HFFc6 (cell line): ENCODE measurements around the gene IMMP2L. TPM values are rescaled to one million over a fixed set of nuclear protein-coding genes. Genes with fewer than 3 reads are reported as not detected.
"Not testable (repeated sequence)": the region's sequence is repeated elsewhere in the genome, so short reads cannot be mapped to it uniquely, and the experiment has no call there.

Experiments used
- DNase-seq: peaks from one replicate; pipeline ENCODE4 v3.0.0-alpha.2; 2018
- H3K27ac Mint-ChIP-seq: 2 replicates; pipeline ENCODE4 v1.8.0; 2020; ENCODE audit warnings: mild to moderate bottlenecking, mixed read lengths
- H3K27me3 Mint-ChIP-seq: 2 replicates; pipeline ENCODE4 v1.8.0; 2021; ENCODE audit warnings: mild to moderate bottlenecking, moderate library complexity, mixed read lengths; ENCODE audit not compliant: insufficient read depth
- H3K36me3 Mint-ChIP-seq: 2 replicates; pipeline ENCODE4 v1.8.0; 2021; ENCODE audit warnings: low read depth, mixed read lengths
- H3K4me1 Mint-ChIP-seq: 2 replicates; pipeline ENCODE4 v1.8.0; 2020; ENCODE audit warnings: low read depth, mixed read lengths
- H3K4me3 Mint-ChIP-seq: 2 replicates; pipeline ENCODE4 v1.8.0; 2020; ENCODE audit warnings: mild to moderate bottlenecking, moderate library complexity, mixed read lengths
- H3K9me3 Mint-ChIP-seq: 2 replicates; pipeline ENCODE4 v1.8.0; 2020; ENCODE audit warnings: mild to moderate bottlenecking, mixed read lengths
- CTCF ChIP-seq: fragments of 200-600 bp; sonication (generic); IDR thresholded peaks from 2 replicates; pipeline ENCODE4 v1.5.0; 2021; ENCODE audit warnings: antibody characterized with exemption, mild to moderate bottlenecking
- total RNA-seq, 6 experiments: library from RNA; stranded (reverse); fragmentation: NEBNext Ultra II Directional; extraction: Animal tissue kit (Norgen Biotek cat#: 25700); gene quantifications; 2 replicates in 1 of 6; 3 replicates in 5 of 6; pipeline ENCODE4 v1.2.3, GENCODE V29; 2021

Gene IMMP2L
- total RNA-seq, 6 experiments from 2014 or later = 7.2 to 13.6 (median 10.1) TPM

DNA sequence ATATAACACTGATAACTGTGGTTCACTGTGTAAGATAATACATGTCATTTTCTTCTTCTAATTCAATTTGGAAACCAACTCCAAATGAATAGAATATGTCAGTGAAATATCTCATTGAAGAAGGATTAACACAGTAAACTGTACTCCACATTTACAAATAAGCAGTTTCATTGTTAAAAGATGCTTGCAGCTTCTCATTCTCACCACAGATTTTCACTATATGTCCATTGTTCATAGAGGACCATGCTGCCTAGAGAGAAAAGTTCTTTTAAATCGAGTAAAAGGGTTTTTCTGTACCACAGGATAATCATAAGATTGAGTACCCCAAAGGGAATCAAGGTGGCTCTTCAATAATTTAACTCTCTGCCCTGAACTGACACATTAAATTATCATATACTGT, 305.9 kb downstream of the IMMP2L start:
- Mint-ChIP-seq H3K36me3 (no peaks in the 10 kb centered on the region), H3K27ac (no peak overlapping the region), H3K4me3 (no peak overlapping the region), H3K9me3 (no peaks in the 10 kb centered on the region), H3K27me3 (no peaks in the 10 kb centered on the region), H3K4me1 (peaks cover 7% of the 10 kb centered on the region)
- DNase-seq = no peak
- TF ChIP-seq CTCF = no peak

GRCh38 chr7:111255576-111255975, 306.7 kb downstream of the IMMP2L start:
- H3K36me3 Mint-ChIP-seq = no peaks in the 10 kb centered on the region
- DNase-seq = no peak
- TF ChIP-seq CTCF = no peak
- H3K27me3 Mint-ChIP-seq = no peaks in the 10 kb centered on the region
- no peak overlapping the region for H3K27ac Mint-ChIP-seq
- no peak overlapping the region for H3K4me3 Mint-ChIP-seq
- H3K4me1 Mint-ChIP-seq = no peaks in the 10 kb centered on the region
- H3K9me3 Mint-ChIP-seq = no peaks in the 10 kb centered on the region

- not testable (repeated sequence) for H3K4me1 Mint-ChIP-seq, DNase-seq, H3K36me3 Mint-ChIP-seq, H3K27ac Mint-ChIP-seq, H3K9me3 Mint-ChIP-seq, H3K27me3 Mint-ChIP-seq, H3K4me3 Mint-ChIP-seq
Measured at GRCh38 chr7:111251365-111251764, 310.9 kb downstream of the IMMP2L start.

GRCh38 chr7:111249807-111250206, 312.5 kb downstream of the IMMP2L start:
- H3K27ac Mint-ChIP-seq, H3K36me3 Mint-ChIP-seq, DNase-seq, H3K9me3 Mint-ChIP-seq, H3K4me1 Mint-ChIP-seq, H3K4me3 Mint-ChIP-seq, H3K27me3 Mint-ChIP-seq: not testable (repeated sequence)

DNA sequence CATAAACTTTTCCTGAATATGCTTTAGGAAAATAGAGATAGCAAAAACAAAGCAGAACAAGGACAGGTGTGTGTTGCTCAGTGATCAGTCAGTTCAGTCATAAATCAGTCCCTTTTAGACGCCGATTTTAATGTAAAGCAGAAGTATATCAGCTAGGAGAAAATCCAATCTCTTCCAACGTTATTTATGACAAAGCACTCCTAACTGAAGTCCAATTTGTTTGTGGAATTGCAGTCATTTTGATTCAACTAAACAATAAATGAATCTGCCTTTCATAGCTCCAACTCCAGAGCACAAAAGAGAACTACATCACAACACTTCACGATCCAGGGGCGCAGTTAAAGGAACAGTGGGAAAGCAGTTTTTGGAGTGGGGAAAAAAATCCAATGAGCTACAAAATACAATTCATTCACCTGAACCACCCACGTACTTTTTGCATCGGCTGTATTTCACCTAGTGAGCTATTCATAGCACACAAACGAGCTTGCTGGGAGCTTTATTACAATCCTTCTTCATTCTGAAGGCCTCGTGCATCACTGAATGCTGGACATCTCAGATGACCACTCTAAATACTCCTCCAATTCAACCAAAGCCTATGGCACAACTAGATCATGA, 320.0 kb downstream of the IMMP2L start:
- Mint-ChIP-seq H3K4me1 (peaks cover 18% of the 10 kb centered on the region), H3K36me3 (no peaks in the 10 kb centered on the region), H3K27ac (no peak overlapping the region), H3K27me3 (no peaks in the 10 kb centered on the region), H3K4me3 (no peak overlapping the region), H3K9me3 (no peaks in the 10 kb centered on the region)
- no peak for TF ChIP-seq CTCF
- DNase-seq = no peak

DNA sequence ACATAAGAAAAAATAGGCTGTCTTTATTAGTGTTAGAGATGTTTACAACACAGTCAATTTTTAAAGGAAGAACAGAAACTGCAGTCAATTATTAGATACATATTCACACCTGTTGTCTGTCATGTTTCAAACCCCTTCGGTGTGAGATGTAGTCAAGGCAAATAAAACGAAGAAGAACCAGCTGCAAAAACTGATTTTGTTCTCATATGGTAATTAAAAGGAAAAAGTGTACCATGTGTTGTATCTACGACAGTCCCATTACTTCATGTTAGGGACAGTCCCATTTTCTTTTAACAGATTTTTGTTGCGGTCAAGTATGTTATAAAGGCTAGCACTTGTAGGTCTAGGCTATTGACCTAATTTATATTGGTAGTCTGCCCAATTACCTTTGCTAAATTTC, 321.9 kb downstream of the IMMP2L start:
- no peak for DNase-seq
- Mint-ChIP-seq H3K27ac (no peak overlapping the region), H3K4me1 (peaks cover 18% of the 10 kb centered on the region), H3K4me3 (no peak overlapping the region), H3K27me3 (no peaks in the 10 kb centered on the region), H3K9me3 (no peaks in the 10 kb centered on the region), H3K36me3 (peaks cover 5% of the 10 kb centered on the region)
- TF ChIP-seq CTCF = no peak

GRCh38 chr7:111239437-111239836, 322.9 kb downstream of the IMMP2L start:
- peaks cover 6% of the 10 kb centered on the region for H3K36me3 Mint-ChIP-seq
- H3K4me1 Mint-ChIP-seq = peaks cover 18% of the 10 kb centered on the region
- no peak for DNase-seq
- TF ChIP-seq CTCF = no peak
- H3K9me3 Mint-ChIP-seq = no peaks in the 10 kb centered on the region
- no peaks in the 10 kb centered on the region for H3K27me3 Mint-ChIP-seq
- H3K4me3 Mint-ChIP-seq = peak overlapping the region; percentile 58
- no peak overlapping the region for H3K27ac Mint-ChIP-seq
